UCSD-AML1 (cell line): ENCODE measurements around the gene TUBA3D.
"Not testable (repeated sequence)": the region's sequence is repeated elsewhere in the genome, so short reads cannot be mapped to it uniquely, and the experiment has no call there.

Experiments used
- DNase-seq: peaks from one replicate; lab custom pipeline; 2025; ENCODE audit not compliant: unreplicated experiment; lab: John Stamatoyannopoulos, UW

Gene TUBA3D

DNA sequence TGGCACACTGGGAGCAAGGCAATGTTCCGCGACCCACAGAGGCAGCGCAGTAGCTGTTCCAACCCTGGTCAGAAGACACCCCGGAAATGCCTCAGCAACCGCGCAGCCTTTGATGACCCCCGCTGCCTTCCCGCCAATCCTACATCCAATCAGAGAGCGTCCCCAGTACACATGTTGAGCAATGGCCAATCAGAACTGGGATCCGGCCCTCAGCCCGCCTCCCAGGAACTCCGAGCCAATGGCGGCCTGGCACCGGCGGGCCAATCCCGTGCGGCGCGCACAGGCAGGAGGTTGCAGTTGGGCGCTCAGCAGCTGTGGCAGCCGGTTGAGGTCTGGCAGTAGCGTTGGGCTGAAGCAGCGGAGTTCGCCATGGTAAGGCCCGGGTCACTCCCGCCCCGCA, at the start of gene TUBA3D:
TUBA3D (plus strand) TSS at position 289 of the 400 bp plus-strand sequence; CDS start at position 370, 81 bp downstream.
- no peak for DNase-seq

DNA sequence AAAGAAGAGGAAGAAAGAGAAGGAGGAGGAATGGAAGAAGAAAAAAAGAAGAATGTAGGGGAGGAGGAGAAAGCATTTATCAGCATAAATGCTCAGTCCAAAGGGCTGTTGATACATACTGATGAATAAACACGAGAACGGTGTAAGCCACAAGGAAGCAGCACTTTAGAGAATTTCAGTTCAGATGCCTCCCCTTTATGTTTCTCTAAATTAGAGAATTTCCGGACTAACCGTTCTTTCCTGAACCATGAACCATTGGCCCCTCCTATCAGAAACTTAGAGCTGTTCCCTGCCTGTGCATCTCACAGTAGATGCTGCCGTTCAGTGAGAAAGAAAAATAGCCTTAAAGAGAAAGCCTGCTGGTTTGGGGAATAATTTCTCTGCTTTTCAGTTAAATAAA, 49.2 kb upstream of the TUBA3D start:
- DNase-seq: no peak

DNA sequence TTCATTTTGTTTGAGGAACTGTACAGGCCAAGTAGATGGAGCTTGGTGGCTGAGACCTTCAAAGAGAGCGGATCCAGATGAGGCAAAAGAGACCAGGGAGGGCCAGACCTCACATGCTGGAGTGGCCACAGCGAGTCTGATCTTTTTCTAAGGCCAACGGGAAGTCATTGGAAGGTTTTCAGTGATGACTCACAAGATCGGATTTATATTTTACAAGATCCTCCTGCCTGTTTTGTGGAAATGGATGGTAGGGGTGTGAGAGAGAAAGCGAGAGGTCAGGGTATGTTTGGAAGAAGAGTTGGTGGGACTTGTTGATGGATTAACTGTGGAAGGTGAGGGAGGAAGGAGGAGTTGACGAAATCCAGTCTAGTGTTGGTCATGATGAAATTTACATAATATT, 44.6 kb upstream of the TUBA3D start:
- DNase-seq: no peak

DNA sequence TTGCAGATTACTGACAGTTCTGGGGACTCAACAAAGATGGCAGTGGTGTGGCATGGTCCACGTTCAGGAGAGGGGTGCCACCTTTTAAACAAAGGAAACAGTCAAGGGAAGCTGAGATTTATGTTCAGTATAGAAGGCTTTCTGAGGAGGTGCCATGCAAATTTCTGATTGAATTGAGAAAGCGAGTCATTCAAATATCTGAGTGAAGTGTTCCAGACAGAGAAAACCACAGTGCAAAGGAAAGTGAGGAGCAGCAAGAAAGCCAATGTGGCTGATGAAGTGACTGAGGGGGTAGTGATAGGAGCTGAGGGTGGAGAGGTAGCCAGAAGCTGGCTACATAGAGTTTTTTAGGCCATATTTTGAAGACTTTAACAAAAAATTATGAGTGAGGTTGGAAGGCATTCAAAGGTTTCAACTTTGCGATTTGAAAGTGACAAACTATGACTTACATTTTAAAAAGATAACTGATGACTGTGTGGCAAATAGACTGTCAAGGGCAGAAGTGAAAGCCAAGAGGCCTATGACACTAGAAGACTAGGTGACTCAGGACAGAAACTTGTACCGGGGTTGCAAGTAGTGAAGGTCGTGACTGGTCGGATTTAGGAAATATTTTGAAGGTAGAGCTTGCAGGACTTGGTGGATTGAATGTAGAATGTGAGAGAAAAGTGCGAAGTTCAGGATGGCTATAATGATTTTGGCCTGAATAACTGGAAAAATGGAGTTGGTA, 35.0 kb upstream of the TUBA3D start:
- not testable (repeated sequence) for DNase-seq

DNA sequence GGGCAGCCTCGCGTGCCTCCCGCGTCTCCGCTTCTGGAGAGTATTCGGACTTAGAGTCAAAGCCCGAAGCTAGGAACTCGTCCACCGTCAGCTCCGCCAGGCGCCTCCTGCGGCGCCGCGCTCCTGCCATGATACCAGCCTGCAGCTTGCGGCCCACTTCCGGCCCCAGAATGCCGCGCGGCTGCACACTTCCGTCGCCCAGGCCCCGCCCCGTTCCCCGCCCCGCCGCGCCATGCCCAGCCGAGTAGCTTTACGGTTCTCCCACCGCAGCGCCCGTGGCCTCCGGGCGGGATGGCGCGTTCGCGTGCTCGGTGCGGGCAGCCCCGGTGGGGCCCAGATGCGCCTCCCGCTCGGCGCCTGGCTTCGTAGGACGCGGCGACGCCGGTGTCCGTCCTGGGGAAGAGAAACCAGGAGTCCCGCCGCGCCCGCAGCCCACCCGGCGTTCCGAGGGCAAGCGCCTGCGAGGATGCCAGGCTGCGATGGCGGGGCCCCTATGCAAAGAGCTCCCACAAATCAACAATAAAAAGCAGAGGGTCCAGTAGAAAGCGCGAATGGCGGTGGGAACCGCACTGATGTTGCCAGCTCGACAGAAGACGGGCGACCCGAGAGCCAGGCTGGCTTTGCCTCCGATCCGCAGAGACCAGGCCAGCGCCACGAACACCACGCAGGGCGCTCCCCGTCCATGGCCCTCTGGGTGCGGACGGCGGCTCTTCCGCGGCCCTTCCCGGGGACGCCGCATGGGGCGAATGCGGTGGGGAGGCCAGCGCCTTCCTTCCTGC, 31.0 kb upstream of the TUBA3D start:
- not testable (repeated sequence) for DNase-seq

DNA sequence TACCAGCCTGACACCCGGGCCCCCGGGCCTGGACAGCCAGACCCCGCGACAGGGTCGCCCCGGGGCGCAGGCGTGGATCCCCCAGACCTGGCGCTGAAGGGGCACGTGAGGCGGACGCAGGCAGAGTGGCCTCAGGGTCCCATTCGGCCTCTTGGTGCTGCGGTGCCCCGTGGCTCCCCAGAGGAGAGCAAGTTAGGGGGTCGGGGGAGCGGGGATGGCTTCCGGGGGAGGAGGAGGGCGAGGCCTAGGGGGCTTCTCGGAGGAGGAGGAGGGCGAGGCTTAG, 30.5 kb upstream of the TUBA3D start:
- DNase-seq: not testable (repeated sequence)

DNA sequence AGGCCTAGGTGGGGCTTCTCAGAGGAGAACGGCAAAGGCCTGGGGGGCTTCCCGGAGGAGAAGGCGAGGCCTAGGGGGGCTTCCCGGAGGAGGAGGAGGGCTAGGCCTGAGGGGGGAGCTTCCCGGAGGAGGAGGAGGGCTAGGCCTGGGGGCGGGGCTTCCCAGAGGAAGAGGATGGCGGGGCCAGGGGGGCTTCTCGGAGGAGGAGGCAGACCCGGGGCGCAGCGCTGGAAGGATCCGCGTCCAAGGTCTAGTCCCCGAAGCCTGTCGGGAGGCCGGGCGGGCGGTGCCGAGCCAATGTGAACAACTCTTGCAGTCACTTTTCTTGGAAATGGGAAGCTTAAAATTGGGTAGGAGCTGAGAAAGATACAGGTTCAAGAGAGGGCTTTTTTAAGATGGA, 30.0 kb upstream of the TUBA3D start:
- DNase-seq: no peak

DNA sequence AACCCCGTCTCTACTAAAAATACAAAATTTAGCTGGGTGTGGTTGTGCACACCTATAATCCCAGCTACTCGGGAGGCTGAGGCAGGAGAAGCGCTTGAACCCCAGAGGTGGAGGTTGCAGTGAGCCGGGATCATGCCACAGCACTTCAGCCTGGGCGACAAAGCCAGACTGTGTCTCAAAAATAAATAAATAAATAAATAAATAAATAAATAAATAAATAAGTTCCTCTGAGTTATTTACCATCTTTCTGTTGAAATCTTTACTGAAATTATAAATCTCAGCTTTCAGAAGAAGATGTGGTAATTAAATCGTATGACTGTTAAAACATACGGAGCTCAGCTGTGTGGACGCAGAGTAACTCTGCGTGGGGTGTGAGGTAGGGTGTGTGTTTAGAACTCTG, 27.9 kb upstream of the TUBA3D start:
- not testable (repeated sequence) for DNase-seq

DNA sequence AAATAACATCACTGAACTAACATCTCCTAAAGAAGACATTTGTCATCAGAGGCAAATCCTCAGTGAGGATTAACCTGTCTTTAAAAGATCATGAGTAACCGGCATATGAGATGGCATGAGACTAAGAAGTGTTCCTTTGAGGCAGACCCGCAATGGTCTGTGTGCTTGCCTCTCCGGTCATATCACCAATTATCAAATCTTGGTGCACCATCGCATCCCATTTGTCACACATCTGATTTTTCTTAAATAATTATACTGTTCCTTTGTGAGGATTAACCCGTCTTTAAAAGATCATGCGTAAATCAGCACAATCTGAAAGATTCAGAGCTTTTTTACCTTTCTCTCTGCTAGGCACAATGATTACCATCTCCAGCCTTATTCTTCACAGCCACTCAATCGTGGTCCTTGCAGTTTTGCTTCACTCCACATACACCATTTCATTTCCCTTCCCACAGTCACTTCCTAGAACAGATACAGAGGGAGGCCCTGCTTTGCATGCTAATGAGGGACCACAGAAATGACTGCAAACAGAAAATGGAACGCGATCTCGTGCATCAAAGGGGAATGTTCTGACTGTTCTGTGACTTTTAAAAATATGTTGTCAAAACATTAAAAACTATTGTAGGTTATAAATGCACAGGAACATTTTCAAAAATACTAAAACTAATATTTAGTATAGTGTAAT, 24.5 kb upstream of the TUBA3D start:
- not testable (repeated sequence) for DNase-seq

DNA sequence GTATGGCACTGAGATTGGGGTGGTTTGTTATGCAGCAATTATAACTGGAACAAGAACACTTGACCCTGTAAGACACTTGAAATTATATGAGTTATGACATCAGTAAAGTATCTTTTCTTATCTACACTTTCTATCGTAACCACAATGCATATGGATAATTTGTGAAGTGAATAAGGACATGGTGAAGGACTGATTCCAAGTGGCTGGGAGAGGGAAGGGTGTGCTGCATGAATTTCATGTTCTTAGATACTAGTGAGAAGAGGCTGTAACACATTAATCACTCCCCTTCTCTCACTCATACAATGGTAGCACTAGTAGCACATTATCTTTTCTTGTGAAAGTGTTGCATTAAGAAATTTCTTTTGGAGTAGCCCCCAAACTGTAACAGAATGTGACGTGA, 21.0 kb upstream of the TUBA3D start:
- DNase-seq: not testable (repeated sequence)

DNA sequence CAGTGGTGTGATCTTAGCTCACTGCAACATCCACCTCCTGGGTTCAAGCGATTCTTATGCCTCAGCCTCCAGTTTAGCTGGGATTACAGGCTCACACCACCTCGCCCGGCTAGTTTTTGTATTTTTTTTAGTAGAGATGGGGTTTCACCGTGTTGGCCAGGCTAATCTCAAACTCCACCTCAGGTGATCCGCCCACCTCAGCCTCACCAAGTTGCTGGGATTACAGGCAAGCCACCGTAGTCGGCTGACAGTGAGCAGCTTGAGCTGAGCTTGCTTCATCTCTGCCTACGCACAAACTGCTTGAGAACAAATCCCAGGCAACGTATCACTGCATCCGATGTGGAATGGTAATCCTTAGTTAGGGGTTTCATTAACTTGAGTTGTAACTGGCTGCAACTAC, 8.2 kb upstream of the TUBA3D start:
- DNase-seq: not testable (repeated sequence)

DNA sequence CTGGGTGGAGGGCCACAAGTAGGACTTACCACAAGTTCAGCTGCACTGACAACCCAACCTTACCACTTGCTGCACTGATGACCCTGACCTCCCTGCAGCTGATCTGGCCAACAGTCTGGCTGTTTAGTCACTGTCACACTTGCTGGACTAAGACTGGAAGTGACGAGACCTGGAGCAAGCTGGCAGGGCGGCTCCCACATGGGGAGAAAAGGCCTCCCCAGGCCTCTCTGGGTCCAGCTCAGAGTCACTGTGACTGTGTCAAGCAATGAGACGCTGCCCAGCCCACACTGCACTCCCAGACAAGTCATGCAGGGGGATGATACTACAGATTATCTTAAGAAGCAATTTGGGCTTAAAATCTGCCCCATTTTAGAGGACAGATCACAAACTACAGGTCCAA, 5.0 kb upstream of the TUBA3D start:
- DNase-seq: not testable (repeated sequence)

DNA sequence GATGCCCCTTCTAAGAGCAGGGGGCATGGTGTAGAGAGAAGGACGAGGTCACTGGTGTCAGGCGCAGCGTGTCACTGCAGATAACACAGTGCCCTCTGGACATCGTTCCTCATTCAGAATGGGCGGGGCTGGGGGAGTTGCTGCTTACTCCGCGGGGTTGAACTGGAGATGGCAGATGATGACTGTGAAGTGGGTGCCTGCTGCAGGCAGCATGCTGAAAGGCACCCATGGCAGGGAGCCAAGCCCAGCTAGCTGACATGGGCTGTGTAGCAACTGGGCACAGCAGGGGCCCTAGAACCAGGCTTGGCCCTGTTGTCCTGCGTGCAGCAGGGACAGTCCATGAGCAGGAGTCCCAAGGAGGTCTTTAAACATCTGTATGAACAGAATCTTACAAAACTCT, 4.3 kb upstream of the TUBA3D start:
- not testable (repeated sequence) for DNase-seq

DNA sequence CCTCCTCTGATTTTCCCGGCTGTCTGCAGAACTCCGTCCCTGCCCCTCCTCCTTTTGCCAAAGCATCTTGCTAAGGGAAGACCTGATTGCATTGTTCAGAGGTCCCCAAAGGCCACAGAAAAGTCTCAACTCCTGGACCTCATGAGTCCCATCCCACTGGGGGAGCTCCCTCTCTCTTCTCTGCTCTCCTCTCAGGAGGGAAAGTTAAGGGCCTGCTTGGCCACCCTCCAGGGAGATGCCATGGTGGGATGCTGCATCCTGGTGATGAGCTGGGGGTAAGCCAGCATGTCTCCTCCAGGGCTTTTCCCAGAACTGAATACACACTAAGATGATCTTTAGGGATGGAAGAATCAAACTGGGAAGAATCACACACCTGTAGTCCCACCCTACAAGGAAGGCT, 2.7 kb upstream of the TUBA3D start:
- not testable (repeated sequence) for DNase-seq

DNA sequence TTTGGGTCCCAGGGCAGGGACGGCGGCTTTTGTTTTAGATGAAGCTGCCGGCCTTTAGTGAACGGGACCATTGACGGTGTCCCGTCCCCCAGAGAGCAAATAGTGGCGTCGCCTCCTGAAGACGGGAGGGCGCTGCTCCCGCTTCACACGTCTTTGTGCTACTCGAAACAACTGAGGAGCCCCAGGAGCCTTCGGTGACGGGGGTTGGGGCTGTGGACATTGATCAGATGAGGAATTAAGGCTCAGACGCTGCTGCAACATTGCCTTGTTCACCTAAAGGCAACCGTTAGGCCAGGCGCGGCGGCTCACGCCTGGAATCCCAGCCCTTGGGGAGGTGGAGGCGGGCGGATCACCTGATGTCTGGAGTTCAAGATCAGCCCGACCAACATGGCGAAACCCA, 444 bp downstream of the TUBA3D start:
- DNase-seq: not testable (repeated sequence)

DNA sequence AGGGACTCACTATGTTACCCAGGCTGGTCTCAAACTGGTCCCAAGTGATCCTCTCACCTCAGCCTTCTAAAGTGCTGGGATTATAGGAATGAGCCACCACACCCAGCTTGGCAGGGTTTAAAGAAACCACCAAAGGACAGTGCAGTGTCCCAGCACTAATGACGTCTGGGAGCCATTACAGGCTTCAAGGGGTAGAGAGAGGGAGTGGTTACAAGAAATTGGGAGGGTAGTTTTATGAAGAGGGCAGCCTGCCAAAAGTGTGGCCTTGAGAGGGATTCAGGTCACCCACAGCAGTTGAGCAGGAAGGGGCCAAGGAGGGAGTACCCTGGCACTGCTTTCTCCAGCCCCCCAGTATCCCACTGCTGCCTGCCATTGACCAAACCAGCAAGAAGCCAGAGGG, 1.3 kb downstream of the TUBA3D start:
- not testable (repeated sequence) for DNase-seq

DNA sequence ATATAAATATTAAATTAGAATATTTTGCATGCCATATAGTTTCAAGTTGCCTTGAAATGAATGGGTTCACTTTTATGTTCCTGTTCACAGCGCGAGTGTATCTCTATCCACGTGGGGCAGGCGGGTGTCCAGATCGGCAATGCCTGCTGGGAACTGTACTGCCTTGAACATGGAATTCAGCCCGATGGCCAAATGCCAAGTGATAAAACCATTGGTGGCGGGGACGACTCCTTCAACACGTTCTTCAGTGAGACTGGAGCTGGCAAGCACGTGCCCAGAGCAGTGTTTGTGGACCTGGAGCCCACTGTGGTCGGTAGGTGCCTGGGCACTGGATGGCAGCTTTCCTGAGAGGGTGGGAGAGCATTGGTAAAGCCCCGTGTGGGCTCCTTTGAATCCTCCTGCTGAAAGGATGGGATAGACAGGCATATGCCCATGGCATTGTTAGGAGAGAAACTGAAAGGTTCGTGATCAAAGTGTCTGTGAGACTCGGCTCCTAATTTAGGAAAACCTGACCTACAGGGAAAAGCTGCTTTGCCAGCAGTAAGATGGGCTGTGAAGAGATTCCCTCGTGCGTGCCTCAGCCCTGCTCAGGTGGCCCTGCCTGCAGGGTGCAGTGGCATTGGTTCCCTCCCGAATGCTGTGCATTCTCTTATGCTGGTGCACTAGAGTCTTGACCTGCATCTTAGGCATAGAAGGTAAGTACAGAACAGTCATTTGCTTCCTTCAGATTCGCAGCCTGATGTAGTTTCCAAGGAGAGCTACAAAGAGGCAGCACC, 2.3 kb downstream of the TUBA3D start:
- DNase-seq: not testable (repeated sequence)

DNA sequence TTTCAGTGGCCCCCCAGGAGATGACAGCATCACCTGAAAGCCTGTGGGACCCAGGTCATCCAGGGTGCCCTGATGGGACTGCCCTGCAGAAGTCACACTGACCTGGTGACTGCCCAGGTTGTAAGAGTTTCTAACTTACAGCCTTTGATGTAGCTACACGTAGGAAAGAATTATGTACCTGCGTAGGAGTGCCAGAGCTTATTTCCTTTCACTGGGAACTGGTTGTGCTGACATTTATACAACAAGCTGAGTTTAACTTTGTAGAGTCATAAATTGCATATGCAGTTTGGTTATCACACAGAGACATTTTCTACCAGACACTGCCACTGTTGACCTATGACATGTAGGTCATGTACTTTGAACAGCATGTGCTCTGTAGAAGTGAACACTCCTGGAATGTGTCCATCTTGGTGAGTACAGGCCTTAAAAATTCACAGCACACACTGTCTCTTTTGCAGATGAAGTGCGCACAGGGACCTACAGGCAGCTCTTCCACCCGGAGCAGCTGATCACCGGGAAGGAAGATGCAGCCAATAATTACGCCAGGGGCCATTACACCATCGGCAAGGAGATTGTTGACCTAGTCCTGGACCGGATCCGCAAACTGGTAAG, 3.0 kb downstream of the TUBA3D start:
- DNase-seq: not testable (repeated sequence)

DNA sequence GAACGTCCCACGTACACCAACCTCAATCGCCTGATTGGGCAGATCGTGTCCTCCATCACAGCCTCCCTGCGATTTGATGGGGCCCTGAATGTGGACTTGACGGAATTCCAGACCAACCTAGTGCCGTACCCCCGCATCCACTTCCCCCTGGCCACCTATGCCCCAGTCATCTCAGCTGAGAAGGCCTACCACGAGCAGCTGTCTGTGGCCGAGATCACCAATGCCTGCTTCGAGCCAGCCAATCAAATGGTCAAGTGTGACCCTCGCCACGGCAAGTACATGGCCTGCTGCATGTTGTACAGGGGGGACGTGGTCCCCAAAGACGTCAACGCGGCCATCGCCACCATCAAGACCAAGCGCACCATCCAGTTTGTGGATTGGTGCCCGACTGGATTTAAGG, 4.4 kb downstream of the TUBA3D start:
- not testable (repeated sequence) for DNase-seq

DNA sequence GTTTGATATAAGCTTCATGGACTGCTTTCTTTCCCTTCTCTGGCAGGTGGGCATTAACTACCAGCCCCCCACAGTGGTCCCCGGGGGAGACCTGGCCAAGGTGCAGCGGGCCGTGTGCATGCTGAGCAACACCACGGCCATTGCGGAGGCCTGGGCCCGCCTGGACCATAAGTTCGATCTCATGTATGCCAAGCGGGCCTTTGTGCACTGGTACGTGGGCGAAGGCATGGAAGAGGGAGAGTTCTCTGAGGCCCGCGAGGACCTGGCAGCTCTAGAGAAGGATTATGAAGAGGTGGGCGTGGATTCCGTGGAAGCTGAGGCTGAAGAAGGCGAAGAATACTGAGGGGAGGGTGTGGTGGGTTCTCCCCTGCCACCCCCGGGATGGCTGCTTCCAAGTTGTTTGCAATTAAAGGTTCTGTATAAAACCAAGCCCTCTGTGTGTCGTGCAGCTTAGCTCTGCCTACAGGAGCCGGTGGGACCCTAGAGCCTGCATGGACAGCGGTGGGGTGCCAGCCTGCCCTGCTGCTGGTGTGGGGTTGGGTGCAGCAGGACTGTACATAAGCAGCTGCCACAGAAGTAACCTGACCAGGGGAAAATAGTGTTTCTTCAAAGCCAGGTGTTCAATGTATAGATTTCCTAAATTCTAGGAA, 6.7 kb downstream of the TUBA3D start:
- DNase-seq: not testable (repeated sequence)
